Heart right ventricle (tissue), 16 donors: ENCODE results near the gene RRP1. TPM values are rescaled to one million over a fixed set of nuclear protein-coding genes. Genes with fewer than 3 reads are reported as not detected.
A peak's percentile ranks its signal among the peaks of the same experiment; 100 is the strongest.

ENCODE experiments used
- ATAC-seq, 8 donors: fragments of 200-7000 bp; cut with Tn5 transposase; one replicate each; pipeline ENCODE4 v1.9.1; 2020; ENCODE audit warnings: mild to moderate bottlenecking in 8 of 8, moderate library complexity in 8 of 8, moderate number of reproducible peaks in 1 of 8
- DNase-seq, 2 donors: peaks; one replicate each; pipeline ENCODE4 v3.0.0-alpha.2; 2020
- H3K27ac ChIP-seq, 10 donors: fragments of 200-600 bp; sonication (generic) in 2 of 10; one replicate each; pipeline versions ENCODE4 v1.5.0 to v1.8.0; 2020 to 2022; ENCODE audit warnings: mild to moderate bottlenecking in 3 of 10
- H3K27me3 ChIP-seq, 7 donors: fragments of 200-600 bp; one replicate each; pipeline ENCODE4 v1.8.0; 2021 to 2022; ENCODE audit warnings: mild to moderate bottlenecking in 2 of 7
- H3K36me3 ChIP-seq, 9 donors: fragments of 200-600 bp; sonication (generic) in 1 of 9; one replicate each; pipeline versions ENCODE4 v1.5.0 to v1.8.0; 2020 to 2022; ENCODE audit warnings: mild to moderate bottlenecking in 2 of 9
- H3K4me1 ChIP-seq, 9 donors: fragments of 200-600 bp; sonication (generic) in 1 of 9; one replicate each; pipeline versions ENCODE4 v1.5.0 to v1.8.0; 2020 to 2022; ENCODE audit warnings: mild to moderate bottlenecking in 4 of 9
- H3K4me3 ChIP-seq, 10 donors: fragments of 200-600 bp; sonication (generic) in 2 of 10; one replicate each; pipeline versions ENCODE4 v1.5.0 to v1.8.0; 2020 to 2022; ENCODE audit warnings: mild to moderate bottlenecking in 7 of 10, moderate library complexity in 2 of 10
- H3K9me3 ChIP-seq, 11 donors: fragments of 200-600 bp in 10 of 11; sonication (generic) in 2 of 11; one replicate each; pipeline versions ENCODE4 v1.5.0 to v1.8.0; 2013 to 2022; ENCODE audit warnings: mild to moderate bottlenecking in 2 of 11, control low read depth in 1 of 11, moderate library complexity in 1 of 11
- CTCF ChIP-seq, 9 donors: fragments of 200-600 bp; sonication (generic) in 2 of 9; IDR thresholded peaks; one replicate each; pipeline versions ENCODE4 v1.5.0 to v1.8.0; 2021 to 2022; ENCODE audit warnings: antibody characterized with exemption in 9 of 9, mild to moderate bottlenecking in 5 of 9, moderate library complexity in 1 of 9
- WGBS, 2 donors: extraction: QIAGEN DNeasy Blood & Tissue Kit; methylation state at CpG; one replicate each; pipeline ENCODE4 v1.1.7; 2013; ENCODE audit warnings: inconsistent platforms in 1 of 2; 5-methylcytosine and 5-hydroxymethylcytosine counted together
- intact Hi-C, 10 donors: fragments of 100-400 bp; cut with DNase I; formaldehyde crosslinking; loops; one replicate each; pipeline versions ENCODE4 v1.11.1 to v1.14.2; 2022
- polyA plus RNA-seq, 2 donors: library from polyadenylated mRNA; stranded (reverse); fragments of 200-250 nt; gene quantifications; one replicate each; pipeline ENCODE4 v1.2.3, GENCODE V29; 2013
- total RNA-seq, 10 donors: library from RNA; stranded (reverse); fragmentation: NEBNext Ultra II Directional in 3 of 10; extraction: Animal tissue kit (Norgen Biotek cat#: 25700) in 3 of 10; gene quantifications; one replicate each; pipeline versions ENCODE4 v1.2.1 to v1.2.4, GENCODE V29; 2021 to 2023
- donor health status: Arrhythmogenic right ventricular cardiomyopathy.
- donor health status: ischemic (EF 13 %, LVEDD 7.1; RV severe dilation, severe dysfunction).
- donor health status: healthy with polysubstance abuse.
- donor health status: DM: no; HTN: yes; CAD: no.
- donor health status: DM: no; HTN: no; CAD: no.
- donor health status: ischemic (EF 25% LVEDD 6.9; RV normal size, moderate dysfunction).
- donor health status: ischemic (EF 25% LVEDD 5.7; RV mildly dilated, moderate dysfunction).
- donor health status: healthy.
- donor health status: DM: yes; HTN: yes; CAD: no.
- donor health status: Ischemic cardiomyopathy.
- donor health status: ischemic (EF 35%, LVEDD 5.7; RV mildly dilated, moderate dysfunction).
- donor health status: nonischemic (EF 11% LVEDD 7.7; RV severe dilation, severe dysfunction).
- donor health status: DM: yes; HTN: yes; CAD: no.
- donor health status: PGD.
- donor health status: ischemic (EF 29% LVEDD 5.4; RV normal size, mild dysfunction).
- donor health status: nonischemic (EF 23%, LVEDD 6.1; RV moderate dilation, normal function).

RRP1 gene
- total and polyA plus RNA-seq, 12 donors: 6.3 to 13.9 (median 9.3) TPM

- ATAC-seq (no peak), DNase-seq (no peak)
- peak overlapping the region in 5 of 10 donors; percentile 87 to 98 (median 95) for H3K27ac ChIP-seq
- no peaks in the 10 kb centered on the region for H3K27me3 ChIP-seq
- peak overlapping the region; percentile 69 to 100 (median 94) for H3K4me3 ChIP-seq
- intact Hi-C loops: loop anchor here in 1 of 10 donors (5.0 kb wide), 1 partner anchor 48 kb away; no protein-coding TSS in a partner anchor
- peaks cover 0 to 50% (median 18%) of the 10 kb centered on the region in 9 donors for H3K4me1 ChIP-seq
- 79 to 89% methylated on average over 12 of the region's 12 CpGs for WGBS, 2 donors
- TF ChIP-seq CTCF (IDR thresholded peaks at IDR 0.05): no peak
- H3K9me3 ChIP-seq: no peaks in the 10 kb centered on the region
- H3K36me3 ChIP-seq: peaks cover 0 to 27% (median 15%) of the 10 kb centered on the region in 9 donors
These were observed 14.2 kb upstream of the RRP1 start for GRCh38 chr21:43775190-43775589.

GRCh38 chr21:43775795-43776430 lies 13.5 kb upstream of the RRP1 start, which contains the start of gene CSTB:
CSTB (minus strand) TSS chr21:43776308; CDS start chr21:43776269, 39 bp downstream.
- Histone ChIP-seq H3K27me3 (no peaks in the 10 kb centered on the region), H3K4me1 (peaks cover 0 to 50% (median 18%) of the 10 kb centered on the region in 9 donors), H3K36me3 (peaks cover 0 to 27% (median 15%) of the 10 kb centered on the region in 9 donors), H3K27ac (peak within 1 kb of the TSS; percentile 77 to 98 (median 93)), H3K4me3 (peak within 1 kb of the TSS; percentile 69 to 100 (median 94)), H3K9me3 (no peaks in the 10 kb centered on the region)
- 0% methylated on average over 62 to 64 of the region's 71 CpGs for WGBS, 2 donors
- no peak for TF ChIP-seq CTCF (IDR thresholded peaks at IDR 0.05)
- intact Hi-C loops: loop anchor here in 2 of 10 donors (2.0 to 5.0 kb wide), 2 partner anchors 47 to 49 kb away; no protein-coding TSS in a partner anchor
- ATAC-seq: peak; percentile 63 to 90 (median 84)
- DNase-seq: peak; percentile 84 to 86

- no peak for DNase-seq
- ATAC-seq: no peak
- Histone ChIP-seq H3K27me3 (no peaks in the 10 kb centered on the region), H3K36me3 (peaks cover 0 to 17% (median 15%) of the 10 kb centered on the region in 9 donors), H3K27ac (peak overlapping the region in 1 of 10 donors; percentile 68), H3K4me3 (no peak overlapping the region), H3K4me1 (peaks cover 0 to 35% (median 18%) of the 10 kb centered on the region in 9 donors), H3K9me3 (no peaks in the 10 kb centered on the region)
- intact Hi-C loops: loop anchor here in 2 of 10 donors (2.0 to 5.0 kb wide), 2 partner anchors 49 to 51 kb away; no protein-coding TSS in a partner anchor
- no peak for TF ChIP-seq CTCF (IDR thresholded peaks at IDR 0.05)
- WGBS, 2 donors: 94% methylated on average over 5 of the region's 5 CpGs
These were observed 11.4 kb upstream of the RRP1 start for GRCh38 chr21:43777953-43778352.

- no peak for TF ChIP-seq CTCF (IDR thresholded peaks at IDR 0.05)
These were observed 10.7 kb upstream of the RRP1 start for GRCh38 chr21:43778469-43779335.

More at GRCh38 chr21:43778469-43779335, 10.7 kb upstream of the RRP1 start:
- intact Hi-C loops: loop anchor here in 1 of 10 donors (5.0 kb wide), 1 partner anchor 51 kb away; no protein-coding TSS in a partner anchor
- H3K4me3 ChIP-seq: no peak overlapping the region
- H3K9me3 ChIP-seq: no peaks in the 10 kb centered on the region
- H3K27me3 ChIP-seq: no peaks in the 10 kb centered on the region
- ATAC-seq (peak in 1 of 8 donors; percentile 5), DNase-seq (no peak)
- H3K4me1 ChIP-seq: peaks cover 0 to 34% (median 18%) of the 10 kb centered on the region in 9 donors
- H3K27ac ChIP-seq: peak overlapping the region in 3 of 10 donors; percentile 2 to 68 (median 21)
- H3K36me3 ChIP-seq: peaks cover 0 to 10% (median 7%) of the 10 kb centered on the region in 9 donors
- WGBS, 2 donors: 53 to 60% methylated on average over 20 of the region's 20 CpGs
